NCI-H82 (cell line): ENCODE data around the gene ARHGAP15.

Experiments
- DNase-seq: peaks from one replicate; lab custom pipeline; 2025; lab: John Stamatoyannopoulos, UW

ARHGAP15 gene

DNA sequence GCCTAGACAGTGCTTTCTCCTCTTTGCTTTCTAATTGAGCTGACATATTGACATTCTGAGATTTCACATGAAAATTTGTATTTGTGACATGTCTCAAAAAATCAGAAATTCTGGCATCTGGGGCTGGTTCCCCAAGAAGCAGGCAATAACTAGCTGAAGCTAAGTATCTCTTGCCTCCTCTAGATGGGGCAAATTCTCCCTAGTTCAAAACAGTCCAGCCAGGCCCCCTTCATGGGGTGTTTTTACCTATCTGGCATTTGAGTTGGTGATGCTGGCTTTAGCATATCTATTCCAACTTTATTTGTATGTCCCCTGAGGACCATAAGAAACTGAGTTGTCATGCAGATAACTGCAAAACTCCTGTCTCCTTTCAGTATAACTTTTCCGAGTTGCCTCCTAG is 39.9 kb downstream of the ARHGAP15 start:
- no peak for DNase-seq

DNA sequence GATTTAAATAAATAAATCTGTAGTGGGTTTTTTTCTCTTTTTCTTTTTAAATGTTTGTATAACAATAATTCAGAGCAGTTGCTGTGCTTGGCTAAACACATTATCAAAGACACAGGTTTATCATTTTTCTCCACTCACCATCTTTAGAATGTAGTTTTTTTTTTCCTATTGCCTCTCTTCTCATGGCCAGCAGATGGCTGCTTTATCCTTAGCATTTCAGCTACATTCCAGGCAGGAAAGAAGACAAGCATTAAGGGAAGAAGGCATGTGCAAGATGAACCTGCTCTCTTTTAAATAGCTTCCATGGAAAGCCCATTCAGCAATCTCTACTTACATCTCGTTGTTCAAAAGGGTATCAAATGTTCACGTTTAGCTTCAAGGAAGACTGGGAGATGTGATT is 42.6 kb downstream of the ARHGAP15 start:
- peak; percentile 71 for DNase-seq

DNA sequence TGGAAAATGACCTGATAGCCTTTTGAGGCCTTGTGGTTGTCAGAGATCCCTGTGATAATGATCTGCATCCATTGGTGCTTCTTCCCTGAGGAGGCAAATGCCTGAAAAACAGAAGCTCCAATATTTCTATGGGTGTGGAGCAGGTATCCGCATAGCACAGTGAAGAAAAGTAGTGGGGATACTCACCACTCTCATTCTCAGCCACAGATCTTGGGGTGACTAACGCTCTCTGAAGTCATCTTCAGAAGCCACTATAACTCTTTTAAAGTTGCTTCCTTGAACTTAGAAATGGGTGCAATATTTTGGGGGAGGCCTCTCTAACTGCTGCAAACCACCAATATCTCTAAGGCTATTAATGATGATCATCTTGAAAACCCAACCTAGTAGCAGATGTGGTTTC is 46.2 kb downstream of the ARHGAP15 start:
- DNase-seq = no peak

DNA sequence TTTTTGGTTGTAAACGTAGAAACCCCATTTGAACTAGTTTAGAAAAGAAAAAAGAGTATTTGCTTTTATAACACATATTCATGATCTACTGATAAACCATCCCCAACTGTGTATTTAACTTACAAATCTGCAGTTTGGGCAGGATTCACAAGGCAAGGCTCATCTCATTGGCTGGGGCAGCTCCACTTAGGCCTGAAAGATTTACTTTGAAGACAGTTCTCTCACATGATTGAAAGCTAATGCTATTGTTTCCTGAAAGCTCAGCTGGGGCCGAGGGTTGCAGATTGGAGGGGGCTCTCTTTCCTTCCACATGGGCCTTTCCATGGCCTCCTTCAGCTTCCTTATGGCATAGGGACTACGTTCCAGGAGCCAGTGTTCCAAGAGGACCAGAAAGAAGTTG is 47.4 kb downstream of the ARHGAP15 start:
- DNase-seq = no peak

DNA sequence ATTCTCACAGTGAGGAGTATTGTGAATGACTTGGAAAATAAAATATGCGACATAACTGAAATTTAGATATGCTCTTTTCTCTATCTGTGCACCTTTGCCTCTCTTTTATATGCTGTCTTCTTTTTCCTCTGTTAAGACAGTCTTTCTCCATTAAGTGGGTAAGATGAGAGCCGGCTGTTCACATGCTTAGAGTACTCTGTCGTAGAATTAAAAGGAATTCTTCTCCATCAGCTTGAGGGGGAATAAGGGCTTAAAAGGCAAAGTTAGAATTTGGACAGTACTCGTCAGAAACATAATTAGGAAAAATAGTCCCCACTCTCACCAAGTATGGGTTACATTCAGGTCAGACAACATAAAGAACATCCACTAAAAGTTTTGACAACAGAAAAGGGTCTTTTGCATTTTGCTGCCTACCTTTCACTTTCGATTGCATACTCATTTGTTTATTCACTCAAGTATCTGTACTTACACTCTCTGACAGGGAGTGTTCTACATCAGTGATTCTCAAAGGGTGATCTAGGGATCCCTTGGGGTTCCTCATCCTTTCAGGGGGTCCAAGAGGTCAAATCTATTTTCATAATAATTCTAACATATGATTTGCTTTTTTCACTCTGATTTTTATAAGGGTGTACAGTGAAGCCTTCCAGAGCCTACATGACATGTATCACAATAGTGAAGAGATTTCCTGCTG is 48.0 kb downstream of the ARHGAP15 start:
- no peak for DNase-seq

DNA sequence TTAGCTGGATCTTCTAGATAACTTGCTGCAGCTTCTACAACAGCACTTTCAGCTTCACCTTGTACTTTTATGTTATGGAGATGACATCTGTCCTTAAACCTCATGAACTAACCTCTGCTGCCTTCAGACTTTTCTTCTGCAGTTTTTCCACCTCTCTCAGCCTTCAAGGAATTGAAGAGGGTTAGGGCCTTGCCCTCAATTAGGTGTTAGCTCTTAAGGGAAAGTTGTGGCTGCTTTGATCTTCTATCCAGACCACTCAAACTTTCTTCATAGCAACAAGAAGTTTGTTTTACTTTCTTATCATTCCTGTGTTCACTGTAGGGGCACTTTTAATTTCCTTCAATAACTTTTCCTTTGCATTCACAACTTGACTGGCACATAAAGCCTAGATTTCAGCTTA is 52.3 kb downstream of the ARHGAP15 start:
- no peak for DNase-seq

DNA sequence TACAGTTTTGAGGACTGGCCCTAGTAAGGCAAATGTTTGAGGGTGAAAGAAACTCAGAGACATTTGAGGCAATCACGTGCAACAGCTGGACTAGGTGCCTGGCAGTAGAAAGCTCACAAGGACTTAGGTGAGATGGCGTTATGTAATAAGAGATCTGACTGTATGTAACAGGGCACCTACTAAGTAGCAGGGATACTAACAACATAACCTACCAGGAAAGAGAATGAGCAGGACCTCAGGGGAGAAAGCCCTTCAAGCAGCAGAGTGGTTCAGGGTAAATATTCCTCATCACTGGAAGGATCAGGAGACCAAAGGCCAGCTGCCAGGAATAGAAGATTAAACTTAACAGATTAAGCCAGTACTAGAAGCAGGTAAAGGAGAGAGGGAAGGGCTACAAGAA is 53.4 kb downstream of the ARHGAP15 start:
- DNase-seq = peak; percentile 71

DNA sequence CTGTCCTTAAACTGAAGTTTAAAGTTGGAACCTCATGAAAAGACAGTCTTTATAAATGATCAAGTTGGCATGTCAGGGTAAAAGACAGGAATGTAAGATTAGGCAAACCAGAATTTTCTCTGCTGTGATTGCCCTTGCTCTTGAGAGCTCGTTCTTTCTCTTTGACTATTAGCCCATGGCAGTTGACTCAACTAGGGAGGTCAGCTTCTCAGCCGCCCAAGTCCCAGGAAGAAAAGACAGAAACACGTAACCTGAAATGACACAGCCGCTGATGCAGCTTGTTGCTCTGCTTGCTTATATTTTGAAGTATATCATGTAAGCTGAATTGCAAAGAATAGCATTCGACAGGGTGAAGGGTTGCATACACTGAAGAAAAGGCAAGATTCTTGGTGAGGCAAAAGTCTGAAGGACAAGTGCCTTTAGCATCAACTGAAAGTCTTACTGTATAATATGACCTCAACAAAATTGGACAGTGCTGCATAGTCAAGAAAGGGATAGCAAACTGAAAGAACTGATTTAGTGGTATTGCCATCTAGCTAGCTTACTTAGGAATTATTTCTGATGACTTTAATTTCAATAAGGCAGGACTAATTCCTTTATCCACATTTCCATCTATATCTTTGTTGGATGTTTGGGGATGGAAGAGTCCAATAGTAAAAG is 54.7 kb downstream of the ARHGAP15 start:
- DNase-seq = no peak

DNA sequence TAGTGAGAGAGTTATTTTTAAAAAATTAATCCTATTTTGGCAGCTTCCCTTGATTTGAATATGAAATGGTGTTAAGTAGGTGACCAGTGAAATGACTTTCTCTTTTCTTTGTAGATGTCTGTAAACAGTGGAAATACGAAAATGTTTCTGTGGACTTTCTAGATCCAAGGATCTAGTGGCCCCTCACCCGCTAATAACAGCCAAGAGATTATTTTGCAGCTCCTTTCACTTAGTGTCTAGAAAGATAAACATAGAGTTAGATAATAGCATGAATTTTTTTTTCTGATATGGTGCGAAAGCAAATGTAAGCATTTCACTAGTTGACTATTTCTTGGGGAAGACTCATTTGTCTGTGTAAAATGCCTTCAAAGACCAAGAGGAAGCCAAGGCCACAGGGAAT is 57.7 kb downstream of the ARHGAP15 start:
- no peak for DNase-seq

DNA sequence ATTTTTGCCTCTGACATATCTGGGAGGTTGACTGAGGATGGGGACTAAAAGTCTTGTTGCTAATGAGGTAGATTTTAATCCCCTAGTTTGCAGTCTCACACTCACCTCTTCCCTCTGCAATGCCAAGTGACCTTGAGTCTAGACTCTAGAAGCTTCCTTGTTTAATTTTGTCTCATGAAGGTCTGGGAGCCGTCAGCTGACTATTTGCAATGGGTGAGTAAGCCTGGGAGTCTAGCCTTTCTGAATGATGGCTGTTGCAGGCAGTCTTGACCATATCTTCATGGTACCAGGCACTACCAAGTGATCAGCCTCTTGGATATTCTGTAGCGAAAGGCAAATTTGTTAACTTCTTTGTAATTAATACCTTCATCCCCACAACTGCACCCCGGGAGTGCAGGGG is 61.2 kb downstream of the ARHGAP15 start:
- DNase-seq = no peak

DNA sequence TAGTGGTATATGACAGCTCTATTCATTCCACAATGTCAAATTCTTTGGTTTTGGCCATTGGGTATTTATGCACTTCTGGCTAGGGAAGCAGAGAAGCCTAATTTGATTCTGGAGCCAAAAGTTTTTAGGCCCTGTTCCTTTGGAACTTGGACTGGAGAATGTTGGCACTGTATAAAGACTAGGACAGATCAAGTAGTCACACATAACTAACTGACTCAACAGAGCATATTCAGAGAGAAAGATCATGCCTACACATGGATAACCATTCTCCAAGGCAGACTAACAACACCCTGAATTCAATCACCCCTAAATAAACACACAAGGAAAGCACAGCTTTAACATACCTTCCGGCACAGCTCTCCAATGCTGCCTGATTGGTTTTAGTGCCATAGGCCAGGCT is 62.9 kb downstream of the ARHGAP15 start:
- no peak for DNase-seq

DNA sequence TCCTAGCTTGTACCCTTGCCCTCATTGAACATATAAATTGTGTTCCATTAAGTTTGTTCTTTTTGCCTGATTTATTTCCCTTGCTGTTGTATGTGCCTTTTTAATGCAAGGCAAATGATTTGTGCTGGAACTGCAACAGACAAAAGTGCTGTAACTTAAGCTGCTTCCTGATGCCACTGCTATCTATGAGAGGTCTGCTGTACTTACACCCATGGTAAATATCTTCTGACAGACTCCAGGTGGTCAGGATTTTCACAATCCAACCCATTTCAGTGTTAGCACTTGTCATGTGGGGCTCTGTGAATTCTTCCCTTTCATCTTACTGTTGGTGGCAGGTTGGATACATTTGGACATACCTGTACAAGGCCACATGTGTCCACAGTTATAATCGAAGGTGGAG is 63.5 kb downstream of the ARHGAP15 start:
- DNase-seq = no peak

DNA sequence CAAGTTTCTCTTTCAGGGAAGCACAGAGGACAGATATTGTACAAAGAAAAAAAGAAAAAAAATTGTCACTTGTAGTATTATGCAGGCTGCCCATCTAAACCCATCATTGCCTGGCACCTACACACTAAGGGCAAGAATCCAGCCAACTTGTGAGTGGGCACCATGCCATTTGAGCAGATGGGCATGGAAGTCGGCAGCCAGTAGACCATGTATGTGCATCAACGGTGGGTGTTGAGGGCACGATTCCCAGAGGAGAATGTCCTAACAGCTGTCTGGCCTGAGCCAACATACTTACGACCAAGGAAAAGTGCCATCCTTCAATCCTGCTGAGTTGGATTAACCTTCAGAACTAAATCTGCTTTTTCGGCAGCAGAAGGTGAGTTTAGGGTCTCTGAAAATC is 63.9 kb downstream of the ARHGAP15 start:
- no peak for DNase-seq

DNA sequence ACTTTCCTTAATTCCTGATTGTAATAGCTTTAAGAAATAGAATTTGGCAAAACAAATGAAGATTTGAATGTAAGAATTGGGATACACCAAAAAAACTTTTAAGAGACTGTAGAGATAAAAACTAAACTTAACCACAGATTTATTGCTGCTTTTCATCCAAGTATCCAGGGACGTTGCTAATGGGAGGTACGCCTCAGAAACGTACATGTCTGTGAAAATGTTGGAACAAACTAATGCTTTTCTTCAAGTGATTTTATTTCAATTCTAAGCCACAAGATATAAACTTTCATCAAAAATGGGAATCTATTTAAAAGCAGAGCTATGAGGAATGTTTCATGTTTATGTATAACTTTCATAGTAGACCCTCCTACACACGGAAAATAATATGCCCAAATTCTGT is 66.3 kb downstream of the ARHGAP15 start:
- no peak for DNase-seq

DNA sequence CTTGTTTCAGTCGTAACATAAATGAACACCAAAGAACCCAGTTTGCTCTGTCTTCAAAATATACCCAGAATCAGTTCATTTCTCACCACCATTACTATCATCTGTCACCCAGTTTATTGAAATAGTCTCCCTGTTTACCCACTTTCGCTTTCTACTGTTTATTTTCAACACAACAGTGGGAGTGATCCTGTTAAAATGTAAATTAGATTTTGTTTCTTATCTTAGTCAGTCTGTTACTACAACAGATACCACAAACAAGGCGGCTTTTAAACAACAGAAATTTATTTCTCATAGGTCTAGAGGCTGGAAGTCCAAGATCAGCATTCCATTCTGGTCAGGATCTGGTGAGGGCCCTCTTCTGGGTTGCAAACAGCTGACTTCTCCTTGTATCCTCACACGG is 74.8 kb downstream of the ARHGAP15 start:
- DNase-seq = no peak

DNA sequence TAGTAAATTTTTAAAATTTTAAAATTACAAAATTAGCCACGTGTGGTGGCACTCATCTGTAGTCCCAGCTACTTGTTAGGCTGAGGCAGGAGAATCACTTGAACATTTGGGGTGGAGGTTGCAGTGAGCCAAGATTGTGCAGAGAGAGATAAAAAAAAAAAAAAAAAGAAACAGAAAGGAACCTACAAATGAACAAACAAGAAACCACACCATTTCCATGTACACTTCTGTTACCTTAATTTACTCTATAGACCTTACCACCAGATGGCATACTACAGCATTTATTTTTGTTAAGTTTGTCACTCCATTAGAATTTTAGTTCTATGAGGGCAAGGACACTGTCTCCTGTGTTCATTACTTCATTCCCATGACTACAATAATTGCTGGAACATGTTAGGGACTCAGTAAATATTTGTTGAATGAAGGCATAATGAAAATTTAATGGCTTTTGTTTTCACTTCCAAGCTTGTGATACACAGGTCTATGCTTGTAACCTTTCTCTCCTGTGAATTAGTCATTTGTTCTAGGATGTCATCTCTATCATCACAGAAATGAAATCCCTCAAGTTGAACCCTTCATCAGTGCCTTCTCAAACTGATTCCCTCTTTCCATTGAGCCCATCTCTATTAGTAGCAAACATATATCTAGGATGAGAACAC is 76.0 kb downstream of the ARHGAP15 start:
- DNase-seq = peak; percentile 17

DNA sequence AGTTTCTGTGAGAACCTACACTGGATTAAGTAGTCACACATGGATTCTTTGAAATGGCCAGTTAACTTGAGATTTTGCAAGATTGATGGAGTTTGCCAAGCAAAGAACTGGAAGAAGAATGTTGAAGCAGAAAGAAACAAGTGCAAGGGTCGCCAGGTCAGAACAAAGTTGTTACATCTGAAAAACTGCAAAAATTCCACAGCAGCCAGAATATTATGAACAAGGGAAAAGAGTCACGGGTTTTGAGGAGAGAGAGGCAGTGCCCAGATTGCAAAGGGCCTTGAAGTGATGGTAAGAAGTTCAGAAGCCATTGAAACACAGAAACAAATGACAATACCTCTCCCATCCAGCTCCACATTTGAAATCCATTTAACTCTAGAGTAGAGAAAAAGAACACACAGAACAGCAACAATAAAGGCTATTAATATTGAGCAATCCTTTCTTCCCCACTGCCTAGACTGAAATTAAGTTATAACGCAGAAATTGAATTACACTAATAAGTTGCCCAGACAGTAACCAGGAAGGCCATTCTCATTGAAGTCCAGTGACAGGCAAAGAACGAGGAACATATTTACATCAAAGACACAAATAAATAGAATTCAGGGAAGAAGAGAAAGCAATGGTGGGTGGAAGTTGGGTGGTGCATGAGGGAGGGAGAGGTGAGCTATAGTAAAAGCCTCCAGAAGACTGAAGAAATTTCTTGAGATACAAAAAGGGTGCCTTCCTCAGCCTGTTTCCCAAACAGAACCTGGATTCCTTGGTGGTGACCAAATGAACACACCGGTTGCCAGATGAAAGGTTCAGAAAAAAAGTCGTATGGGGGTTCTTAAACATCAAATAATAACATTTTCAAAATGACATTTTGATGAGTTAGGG is 80.6 kb downstream of the ARHGAP15 start:
- DNase-seq = no peak

DNA sequence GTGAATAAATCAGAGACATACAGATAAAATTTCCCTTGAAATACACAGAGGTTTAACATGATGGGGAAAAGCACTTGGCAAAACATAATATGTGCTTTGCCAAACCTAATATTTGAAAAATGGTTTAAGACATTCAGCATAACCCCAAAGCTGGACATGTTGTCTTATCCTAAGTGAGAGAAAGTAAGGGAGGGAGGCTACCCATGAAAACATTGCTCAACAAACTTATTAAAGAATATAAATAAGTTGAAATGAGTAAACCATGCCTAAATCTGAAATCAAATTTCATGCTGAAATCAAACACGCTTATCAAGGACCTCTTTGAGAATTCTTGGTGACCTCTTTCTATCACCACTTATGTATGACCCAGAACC is 81.2 kb downstream of the ARHGAP15 start:
- no peak for DNase-seq

DNA sequence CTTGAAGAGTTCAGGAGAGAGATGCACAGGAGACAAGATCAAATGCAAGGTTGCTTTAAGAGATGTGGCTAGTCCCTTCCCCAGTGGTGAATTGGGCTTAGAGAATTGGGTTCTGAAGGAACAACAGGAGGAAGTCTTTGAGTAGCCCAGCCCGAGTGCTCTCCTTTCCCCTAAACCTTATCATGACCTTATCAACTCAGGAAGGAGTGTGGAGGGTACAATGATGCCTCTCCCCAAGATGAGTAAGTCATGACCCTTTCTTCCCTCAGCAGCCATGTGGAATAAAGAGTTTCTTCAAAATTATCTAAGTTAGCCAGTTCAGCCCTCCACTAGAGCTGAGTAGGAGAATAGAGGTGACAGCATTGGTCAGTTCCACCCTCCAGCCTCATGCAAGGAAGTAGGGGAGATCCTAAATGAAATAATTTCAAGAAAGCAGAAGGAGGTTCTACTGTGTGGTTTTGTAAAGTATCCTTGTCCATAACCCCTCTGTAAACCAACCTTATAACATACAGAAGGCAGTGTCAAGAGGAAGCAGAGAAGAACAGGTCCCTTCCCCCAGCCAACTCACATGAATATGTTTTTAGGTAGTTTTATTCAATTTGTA is 88.4 kb downstream of the ARHGAP15 start:
- DNase-seq = no peak

DNA sequence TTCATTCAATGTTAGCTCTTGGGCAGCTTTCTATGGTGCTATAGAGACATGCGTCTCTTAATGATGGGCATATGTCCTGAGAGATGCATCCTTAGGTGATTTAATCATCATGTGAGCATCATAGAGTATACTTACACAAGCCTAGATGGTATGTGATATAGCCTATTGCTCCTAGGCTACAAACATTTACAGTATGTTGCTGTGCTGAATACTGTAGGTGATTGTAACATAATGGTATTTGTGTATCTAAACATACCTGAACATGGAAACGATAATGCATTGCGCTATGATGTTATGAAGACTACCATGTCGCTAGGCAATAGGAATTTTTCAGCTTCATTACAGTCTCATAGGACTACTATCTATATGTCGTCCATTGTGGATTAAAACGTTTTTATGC is 89.4 kb downstream of the ARHGAP15 start:
- DNase-seq = no peak

DNA sequence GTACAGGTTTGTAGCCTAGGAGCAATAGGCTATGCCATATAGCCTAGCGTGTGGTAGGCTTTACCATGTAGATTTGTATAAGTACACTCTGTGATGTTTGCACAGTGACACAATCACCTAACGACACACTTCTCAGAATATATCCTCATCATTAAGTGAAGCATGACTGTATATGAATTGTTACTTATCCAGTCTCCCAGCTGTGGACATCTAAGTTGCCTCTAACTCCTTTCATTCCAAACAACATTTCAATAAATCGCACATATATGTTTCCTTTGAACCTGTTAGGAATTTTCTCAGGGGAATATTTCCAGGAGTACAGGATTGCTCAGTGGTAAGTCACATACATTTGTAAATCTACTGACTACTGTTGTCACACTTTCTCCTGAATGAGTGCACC is 90.0 kb downstream of the ARHGAP15 start:
- no peak for DNase-seq

DNA sequence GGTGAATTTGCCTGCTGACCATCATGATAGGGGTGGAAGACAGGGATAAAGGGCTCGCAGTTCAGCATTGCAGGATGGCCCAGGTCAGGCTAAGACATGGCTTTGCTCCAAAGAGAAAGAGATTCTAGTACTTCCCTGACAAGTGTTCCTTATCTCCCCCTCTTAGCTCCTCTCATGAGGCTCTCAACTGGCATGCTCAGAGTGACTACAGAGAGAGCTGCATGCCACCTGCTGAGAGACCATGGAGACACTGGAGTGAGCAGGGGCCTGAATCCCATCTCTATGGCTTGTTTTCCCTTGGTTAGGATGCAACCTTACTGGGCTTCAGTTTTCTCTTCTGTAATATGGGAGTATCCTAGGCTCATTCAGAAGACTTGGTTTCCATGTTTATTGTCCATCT is 94.3 kb downstream of the ARHGAP15 start:
- no peak for DNase-seq
